ENCODE data around the gene FRMD4A.

DNA sequence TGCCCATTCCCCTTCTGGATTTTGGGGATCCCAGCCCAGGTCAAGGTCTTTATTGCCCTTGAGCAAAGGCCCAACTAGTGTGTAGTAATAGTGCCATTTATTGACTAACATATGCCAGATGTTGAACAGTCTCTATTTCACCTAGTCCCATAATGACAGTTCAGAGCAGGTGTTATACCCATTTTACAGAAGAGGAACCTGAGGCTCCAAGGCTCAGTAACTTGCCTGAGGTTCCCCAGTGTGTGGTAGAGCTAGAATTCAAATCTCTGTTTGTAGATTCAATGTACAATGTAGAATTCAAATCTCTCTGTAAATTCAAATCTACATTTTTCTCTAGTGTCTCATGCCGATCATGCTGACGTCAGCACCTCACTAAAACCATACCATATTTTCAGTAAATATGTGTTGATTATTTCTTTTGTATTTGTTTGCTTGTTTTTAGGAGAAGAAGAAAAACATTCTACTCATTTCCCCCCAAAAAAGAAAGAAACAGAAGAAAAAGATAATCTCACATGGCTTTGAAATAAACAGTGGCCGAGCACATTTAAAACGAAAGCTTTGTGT is 414.3 kb downstream of the FRMD4A start:
- TF ChIP-seq, protein P1, sequence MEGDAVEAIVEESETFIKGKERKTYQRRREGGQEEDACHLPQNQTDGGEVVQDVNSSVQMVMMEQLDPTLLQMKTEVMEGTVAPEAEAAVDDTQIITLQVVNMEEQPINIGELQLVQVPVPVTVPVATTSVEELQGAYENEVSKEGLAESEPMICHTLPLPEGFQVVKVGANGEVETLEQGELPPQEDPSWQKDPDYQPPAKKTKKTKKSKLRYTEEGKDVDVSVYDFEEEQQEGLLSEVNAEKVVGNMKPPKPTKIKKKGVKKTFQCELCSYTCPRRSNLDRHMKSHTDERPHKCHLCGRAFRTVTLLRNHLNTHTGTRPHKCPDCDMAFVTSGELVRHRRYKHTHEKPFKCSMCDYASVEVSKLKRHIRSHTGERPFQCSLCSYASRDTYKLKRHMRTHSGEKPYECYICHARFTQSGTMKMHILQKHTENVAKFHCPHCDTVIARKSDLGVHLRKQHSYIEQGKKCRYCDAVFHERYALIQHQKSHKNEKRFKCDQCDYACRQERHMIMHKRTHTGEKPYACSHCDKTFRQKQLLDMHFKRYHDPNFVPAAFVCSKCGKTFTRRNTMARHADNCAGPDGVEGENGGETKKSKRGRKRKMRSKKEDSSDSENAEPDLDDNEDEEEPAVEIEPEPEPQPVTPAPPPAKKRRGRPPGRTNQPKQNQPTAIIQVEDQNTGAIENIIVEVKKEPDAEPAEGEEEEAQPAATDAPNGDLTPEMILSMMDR (IDR thresholded peaks at IDR 0.05), result no peak
- TF ChIP-seq POLR2A (IDR thresholded peaks at IDR 0.05), result no peak

Data from uterus (tissue), 2 donors.